Measurements from ENCODE around the gene TMEM184A.

DNA sequence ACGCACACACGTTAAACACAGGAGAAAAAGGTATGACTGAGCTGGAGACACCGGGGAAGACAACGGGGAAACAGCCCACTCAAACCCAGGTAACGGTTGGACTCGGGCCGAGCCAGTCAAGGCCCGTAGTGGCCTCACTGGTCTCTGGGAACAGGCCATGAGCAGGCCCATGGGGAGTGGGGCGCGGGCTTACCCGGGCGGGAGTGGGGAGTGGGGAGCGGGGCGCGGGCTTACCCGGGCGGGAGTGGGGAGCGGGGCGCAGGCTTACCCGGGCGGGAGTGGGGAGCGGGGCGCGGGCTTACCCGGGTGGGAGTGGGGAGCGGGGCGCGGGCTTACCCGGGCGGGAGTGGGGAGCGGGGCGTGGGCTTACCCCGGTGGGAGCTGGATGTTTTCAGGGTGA, 63.4 kb downstream of the TMEM184A start:
- TF ChIP-seq, protein P1, sequence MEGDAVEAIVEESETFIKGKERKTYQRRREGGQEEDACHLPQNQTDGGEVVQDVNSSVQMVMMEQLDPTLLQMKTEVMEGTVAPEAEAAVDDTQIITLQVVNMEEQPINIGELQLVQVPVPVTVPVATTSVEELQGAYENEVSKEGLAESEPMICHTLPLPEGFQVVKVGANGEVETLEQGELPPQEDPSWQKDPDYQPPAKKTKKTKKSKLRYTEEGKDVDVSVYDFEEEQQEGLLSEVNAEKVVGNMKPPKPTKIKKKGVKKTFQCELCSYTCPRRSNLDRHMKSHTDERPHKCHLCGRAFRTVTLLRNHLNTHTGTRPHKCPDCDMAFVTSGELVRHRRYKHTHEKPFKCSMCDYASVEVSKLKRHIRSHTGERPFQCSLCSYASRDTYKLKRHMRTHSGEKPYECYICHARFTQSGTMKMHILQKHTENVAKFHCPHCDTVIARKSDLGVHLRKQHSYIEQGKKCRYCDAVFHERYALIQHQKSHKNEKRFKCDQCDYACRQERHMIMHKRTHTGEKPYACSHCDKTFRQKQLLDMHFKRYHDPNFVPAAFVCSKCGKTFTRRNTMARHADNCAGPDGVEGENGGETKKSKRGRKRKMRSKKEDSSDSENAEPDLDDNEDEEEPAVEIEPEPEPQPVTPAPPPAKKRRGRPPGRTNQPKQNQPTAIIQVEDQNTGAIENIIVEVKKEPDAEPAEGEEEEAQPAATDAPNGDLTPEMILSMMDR (IDR thresholded peaks at IDR 0.05), result no peak
- TF ChIP-seq EP300 (IDR thresholded peaks at IDR 0.05), result no peak
- no peak for TF ChIP-seq POLR2A (IDR thresholded peaks at IDR 0.05)
